Neural cell (in vitro differentiated cells): ENCODE measurements around the gene RAD51AP2.

ENCODE experiments used
- CTCF ChIP-seq: fragments of 450-650 bp; IDR thresholded peaks from 2 replicates; pipeline ENCODE4 v1.5.1; 2014; ENCODE audit warnings: antibody characterized with exemption, mild to moderate bottlenecking, moderate library complexity; ENCODE audit not compliant: poor library complexity, severe bottlenecking
- EP300 ChIP-seq: fragments of 450-650 bp; conservative IDR thresholded peaks from 2 replicates; pipeline ENCODE4 v1.6.1; 2014; ENCODE audit warnings: antibody characterized with exemption, mild to moderate bottlenecking, moderate library complexity; ENCODE audit not compliant: poor library complexity, severe bottlenecking
- EZH2 ChIP-seq: fragments of 200-600, 300-800 bp; shearing (Covaris generic), sonication (generic); IDR thresholded peaks from 2 replicates; pipeline ENCODE4 v1.6.1; 2014; ENCODE audit warnings: antibody characterized with exemption, low read length, borderline replicate concordance, mild to moderate bottlenecking; ENCODE audit not compliant: insufficient read depth, poor library complexity, severe bottlenecking
- POLR2AphosphoS5 ChIP-seq: IDR thresholded peaks from 2 replicates; pipeline ENCODE4 v1.6.1; 2012
- RAD21 ChIP-seq: fragments of 450-650 bp; conservative IDR thresholded peaks from 2 replicates; pipeline ENCODE4 v1.6.1; 2014; ENCODE audit warnings: antibody characterized with exemption, mild to moderate bottlenecking, moderate library complexity
- REST ChIP-seq: IDR thresholded peaks from 2 replicates; pipeline ENCODE4 v1.6.1; 2012; ENCODE audit warnings: borderline replicate concordance
- SMC3 ChIP-seq: fragments of 450-650 bp; conservative IDR thresholded peaks from 2 replicates; pipeline ENCODE4 v1.6.1; 2014; ENCODE audit warnings: antibody characterized with exemption, mild to moderate bottlenecking, moderate library complexity; ENCODE audit not compliant: poor library complexity
- TAF1 ChIP-seq: IDR thresholded peaks from 2 replicates; pipeline ENCODE4 v1.6.1; 2012; ENCODE audit warnings: low read depth

- TF ChIP-seq CTCF: no peak
- TF ChIP-seq TAF1: no peak
- TF ChIP-seq EP300: no peak
- no peak for TF ChIP-seq RAD21
- TF ChIP-seq REST: no peak
- no peak for TF ChIP-seq SMC3
- TF ChIP-seq EZH2: no peak
- TF ChIP-seq POLR2AphosphoS5: no peak
Observed at GRCh38 chr2:17476064-17476463, 42.2 kb downstream of the RAD51AP2 start.
